ENCODE data around the gene RP9. TPM values are rescaled to one million over a fixed set of nuclear protein-coding genes. Genes with fewer than 3 reads are reported as not detected.

Gene RP9
- total RNA-seq, 1 experiment from 2014 or later: 29.1 TPM

DNA sequence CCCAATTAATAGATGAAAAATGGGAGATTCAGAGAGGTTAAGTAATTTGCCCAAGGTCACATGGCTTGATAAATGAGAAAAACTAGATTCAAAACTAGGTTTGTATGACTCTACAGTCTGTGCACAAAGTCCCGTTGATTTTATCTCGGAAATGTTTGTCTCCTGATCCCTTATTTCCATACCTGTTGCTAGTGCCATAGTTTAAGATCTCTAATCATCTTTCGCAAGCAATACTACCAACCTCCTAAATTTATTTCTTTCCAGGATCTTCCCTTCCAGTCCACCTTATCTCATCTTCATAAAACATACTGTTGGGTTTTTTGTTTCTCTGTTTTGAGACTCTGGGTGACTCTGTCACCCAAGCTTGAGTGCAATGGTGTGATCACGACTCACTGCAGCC lies 49.6 kb downstream of the RP9 start:
- intact Hi-C loops (cut with micrococcal nuclease): loop anchor here (5.0 to 10.0 kb wide), 3 partner anchors 48 to 167 kb away; partner anchors contain the start of genes KBTBD2 and RP9
- CTCF ChIA-PET: interaction anchor here (1.0 to 2.1 kb wide), 4 partner anchors 10 to 170 kb away, joined by 3 to 7 read pairs (median 4); no protein-coding TSS in a partner anchor
- POLR2A ChIA-PET: interaction anchor here (1.1 to 7.1 kb wide), 3 partner anchors 17 to 169 kb away, joined by 3 to 115 read pairs (median 5); no protein-coding TSS in a partner anchor

DNA sequence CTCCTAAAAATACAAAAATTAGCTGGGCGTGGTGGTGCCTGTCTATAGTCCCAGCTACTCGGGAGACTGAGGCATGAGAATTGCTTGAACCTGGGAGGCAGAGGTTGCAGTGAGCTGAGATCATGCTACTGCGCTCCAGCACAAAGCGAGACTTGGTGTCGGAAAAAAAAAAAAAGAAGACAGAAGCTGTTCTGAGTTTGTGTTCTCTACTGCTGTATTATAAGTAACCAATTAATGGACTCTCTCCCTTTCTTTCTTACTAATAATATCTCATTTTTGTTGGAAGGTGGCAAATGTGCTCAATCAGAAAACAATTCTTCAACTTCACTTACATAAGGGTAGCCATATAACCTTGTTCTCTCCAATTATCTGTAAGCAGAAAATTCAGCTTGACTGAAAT lies 54.0 kb downstream of the RP9 start:
- Mint-ChIP-seq H3K27me3 (ENCODE audit: insufficient read depth, unreplicated experiment) (no peaks in the 10 kb centered on the region), H3K9me3 (ENCODE audit: unreplicated experiment) (peaks cover 7% of the 10 kb centered on the region), H3K36me3 (ENCODE audit: insufficient read depth, unreplicated experiment) (peaks cover 12% of the 10 kb centered on the region), H3K4me1 (ENCODE audit: insufficient read depth, unreplicated experiment) (peaks cover 19% of the 10 kb centered on the region), H3K27ac (ENCODE audit: low read depth, unreplicated experiment) (no peak overlapping the region), H3K4me3 (ENCODE audit: unreplicated experiment) (no peak overlapping the region)
- intact Hi-C loops (cut with micrococcal nuclease): no loop called here
- DNase-seq (ENCODE audit: unreplicated experiment): no peak
- no TSS peak for BruUV-seq (replicated peaks)
- POLR2A ChIA-PET: interaction anchor here (0.6 to 4.5 kb wide), 5 partner anchors 14 to 165 kb away, joined by 3 to 28 read pairs (median 4); no protein-coding TSS in a partner anchor
- CTCF ChIA-PET: interaction anchor here (0.7 to 2.2 kb wide), 4 partner anchors 11 to 54 kb away, joined by 3 to 12 read pairs (median 4); partner anchors contain the start of gene RP9
- TF ChIP-seq, protein P1, sequence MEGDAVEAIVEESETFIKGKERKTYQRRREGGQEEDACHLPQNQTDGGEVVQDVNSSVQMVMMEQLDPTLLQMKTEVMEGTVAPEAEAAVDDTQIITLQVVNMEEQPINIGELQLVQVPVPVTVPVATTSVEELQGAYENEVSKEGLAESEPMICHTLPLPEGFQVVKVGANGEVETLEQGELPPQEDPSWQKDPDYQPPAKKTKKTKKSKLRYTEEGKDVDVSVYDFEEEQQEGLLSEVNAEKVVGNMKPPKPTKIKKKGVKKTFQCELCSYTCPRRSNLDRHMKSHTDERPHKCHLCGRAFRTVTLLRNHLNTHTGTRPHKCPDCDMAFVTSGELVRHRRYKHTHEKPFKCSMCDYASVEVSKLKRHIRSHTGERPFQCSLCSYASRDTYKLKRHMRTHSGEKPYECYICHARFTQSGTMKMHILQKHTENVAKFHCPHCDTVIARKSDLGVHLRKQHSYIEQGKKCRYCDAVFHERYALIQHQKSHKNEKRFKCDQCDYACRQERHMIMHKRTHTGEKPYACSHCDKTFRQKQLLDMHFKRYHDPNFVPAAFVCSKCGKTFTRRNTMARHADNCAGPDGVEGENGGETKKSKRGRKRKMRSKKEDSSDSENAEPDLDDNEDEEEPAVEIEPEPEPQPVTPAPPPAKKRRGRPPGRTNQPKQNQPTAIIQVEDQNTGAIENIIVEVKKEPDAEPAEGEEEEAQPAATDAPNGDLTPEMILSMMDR (IDR thresholded peaks at IDR 0.05; ENCODE audit: unreplicated experiment): no peak

More for the DNA sequence above, 49.6 kb downstream of the RP9 start:
- Mint-ChIP-seq H3K36me3 (ENCODE audit: insufficient read depth, unreplicated experiment) (peaks cover 6% of the 10 kb centered on the region), H3K27me3 (ENCODE audit: insufficient read depth, unreplicated experiment) (no peaks in the 10 kb centered on the region), H3K27ac (ENCODE audit: low read depth, unreplicated experiment) (peak overlapping the region; percentile 21), H3K9me3 (ENCODE audit: unreplicated experiment) (peaks cover 12% of the 10 kb centered on the region), H3K4me1 (ENCODE audit: insufficient read depth, unreplicated experiment) (peaks cover 22% of the 10 kb centered on the region), H3K4me3 (ENCODE audit: unreplicated experiment) (no peak overlapping the region)
- no TSS peak for BruUV-seq (replicated peaks)
- DNase-seq (ENCODE audit: unreplicated experiment): no peak
- TF ChIP-seq, protein P1 (IDR thresholded peaks at IDR 0.05; ENCODE audit: unreplicated experiment): no peak

DNA sequence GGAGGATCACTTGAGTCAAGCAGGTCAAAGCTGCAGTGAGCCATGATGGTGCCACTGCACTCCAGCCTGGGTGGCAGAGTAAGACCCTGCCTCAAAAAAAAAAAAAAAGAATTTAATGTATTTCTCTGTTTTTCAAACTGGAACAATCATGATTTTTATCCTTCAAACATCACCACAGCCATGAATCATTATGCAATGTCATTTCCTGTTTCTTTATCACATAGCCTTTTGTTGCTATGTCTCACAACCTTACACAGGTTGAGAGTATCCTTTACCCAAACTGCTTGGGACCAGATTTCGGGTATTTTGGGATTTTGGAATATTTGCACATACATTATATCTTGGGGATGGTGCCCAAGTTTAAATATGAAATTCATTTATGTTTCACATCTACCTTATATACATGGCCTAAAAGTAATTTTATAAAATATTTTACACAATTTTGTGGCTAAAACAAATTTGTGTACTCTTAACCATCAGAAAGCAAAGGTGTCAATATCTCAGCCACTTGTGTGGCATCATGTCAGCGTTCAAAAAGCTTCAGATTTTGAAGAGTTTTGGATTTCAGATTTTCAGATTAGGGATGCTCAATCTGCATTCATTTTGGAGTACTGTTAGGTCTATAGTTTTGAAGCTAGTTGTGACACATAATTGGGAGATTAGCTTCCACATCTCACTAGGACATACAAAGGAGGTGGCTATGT lies 54.8 kb downstream of the RP9 start:
- ChIA-PET POLR2A (interaction anchor here (1.0 to 4.5 kb wide), 7 partner anchors 8 to 164 kb away, joined by 3 to 28 read pairs (median 7); partner anchors contain the start of genes FKBP9, KBTBD2 and NT5C3A), CTCF (interaction anchor here (0.7 to 2.2 kb wide), 8 partner anchors 10 to 90 kb away, joined by 3 to 12 read pairs (median 4); partner anchors contain the start of gene RP9)
- intact Hi-C loops (cut with micrococcal nuclease): loop anchor here (5.0 kb wide), 1 partner anchor 362 kb away; no protein-coding TSS in a partner anchor
- H3K4me3 Mint-ChIP-seq (ENCODE audit: unreplicated experiment): no peak overlapping the region
- BruUV-seq (replicated peaks): no TSS peak
- H3K27me3 Mint-ChIP-seq (ENCODE audit: insufficient read depth, unreplicated experiment): no peaks in the 10 kb centered on the region
- no peak overlapping the region for H3K27ac Mint-ChIP-seq (ENCODE audit: low read depth, unreplicated experiment)
- H3K4me1 Mint-ChIP-seq (ENCODE audit: insufficient read depth, unreplicated experiment): peaks cover 14% of the 10 kb centered on the region
- TF ChIP-seq, protein P1 (IDR thresholded peaks at IDR 0.05; ENCODE audit: unreplicated experiment): no peak
- H3K9me3 Mint-ChIP-seq (ENCODE audit: unreplicated experiment): peaks cover 7% of the 10 kb centered on the region
- peaks cover 12% of the 10 kb centered on the region for H3K36me3 Mint-ChIP-seq (ENCODE audit: insufficient read depth, unreplicated experiment)
- DNase-seq (ENCODE audit: unreplicated experiment): peak; percentile 13

GRCh38 chr7:33053721-33054120 lies 55.5 kb downstream of the RP9 start:
- intact Hi-C loops (cut with micrococcal nuclease): loop anchor here (5.0 kb wide), 1 partner anchor 361 kb away; no protein-coding TSS in a partner anchor
- H3K27ac Mint-ChIP-seq (ENCODE audit: low read depth, unreplicated experiment): no peak overlapping the region
- no peak for DNase-seq (ENCODE audit: unreplicated experiment)
- POLR2A ChIA-PET: interaction anchor here (1.1 to 4.5 kb wide), 5 partner anchors 8 to 162 kb away, joined by 4 to 28 read pairs (median 15); partner anchors contain the start of genes FKBP9, KBTBD2 and NT5C3A
- peaks cover 11% of the 10 kb centered on the region for H3K4me1 Mint-ChIP-seq (ENCODE audit: insufficient read depth, unreplicated experiment)
- H3K9me3 Mint-ChIP-seq (ENCODE audit: unreplicated experiment): peaks cover 4% of the 10 kb centered on the region
- H3K27me3 Mint-ChIP-seq (ENCODE audit: insufficient read depth, unreplicated experiment): no peaks in the 10 kb centered on the region
- BruUV-seq (replicated peaks): no TSS peak
- CTCF ChIA-PET: interaction anchor here (0.8 to 2.2 kb wide), 5 partner anchors 13 to 253 kb away, joined by 3 to 12 read pairs (median 4); partner anchors contain the start of gene RP9
- no peak overlapping the region for H3K4me3 Mint-ChIP-seq (ENCODE audit: unreplicated experiment)
- TF ChIP-seq, protein P1 (IDR thresholded peaks at IDR 0.05; ENCODE audit: unreplicated experiment): no peak
- peaks cover 12% of the 10 kb centered on the region for H3K36me3 Mint-ChIP-seq (ENCODE audit: insufficient read depth, unreplicated experiment)
